ENCODE measurements around the gene GRIK3.

DNA sequence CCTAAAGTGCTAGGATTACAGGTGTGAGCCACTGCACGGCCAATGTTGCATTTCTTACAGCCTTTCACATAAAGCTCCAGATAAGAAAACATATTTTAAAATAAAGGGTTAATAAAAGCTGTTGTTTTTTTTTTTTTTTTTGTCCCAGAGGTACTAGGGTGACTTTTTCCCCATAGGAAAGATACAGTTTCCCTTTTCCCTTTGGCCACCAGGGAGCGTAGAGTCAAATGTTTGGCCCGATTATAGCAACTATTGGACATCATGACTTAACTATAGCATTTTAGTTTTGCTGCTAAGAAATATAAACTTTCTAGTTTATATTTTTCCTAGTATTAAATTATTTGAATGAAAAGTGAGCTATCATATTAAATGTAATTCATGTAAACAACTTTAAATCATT is 31.4 kb downstream of the GRIK3 start:
- TF ChIP-seq CTCF (conservative IDR thresholded peaks at IDR 0.05 in 1 of 2, IDR thresholded peaks at IDR 0.05 in 1 of 2; ENCODE audit: extremely low read depth in 1 of 2, insufficient read depth in 1 of 2, low read depth in 1 of 2, low read length in 2 of 2) (no peak), EZH2 (IDR thresholded peaks at IDR 0.05; ENCODE audit: borderline replicate concordance, low read length) (no peak)
